GM12878 (cell line): ENCODE results near the gene CORO1C. TPM values are rescaled to one million over a fixed set of nuclear protein-coding genes. Genes with fewer than 3 reads are reported as not detected.

Experiments used
- ATAC-seq: fragments of 200-7000 bp; cut with Tn5 transposase; 3 replicates; pipeline ENCODE4 v1.9.1; 2020; ENCODE audit warnings: mild to moderate bottlenecking, moderate library complexity
- BruUV-seq: library from RNA; stranded (reverse); fragments of 400-500 nt; replicated peaks from 2 replicates; lab custom pipeline; 2021; lab: Mats Ljungman, UMichigan
- CTCF ChIA-PET: fragments of 300-600 bp; sonication (Branson Sonifier 250); formaldehyde crosslinking; extraction: SDS; loops from one replicate; lab custom pipeline; 2021; ENCODE audit warnings: inconsistent platforms; lab: Yijun Ruan, JAX
- POLR2A ChIA-PET: fragments of 350-600 bp; formaldehyde crosslinking; extraction: SDS; loops from one replicate; lab custom pipeline; 2021; ENCODE audit warnings: inconsistent platforms; lab: Charles Lee
- RAD21 ChIA-PET: fragments of 300-600 bp; sonication (Branson Sonifier 250); formaldehyde crosslinking; loops from one replicate; lab custom pipeline; 2023; ENCODE audit warnings: antibody characterized with exemption; ENCODE audit not compliant: unreplicated experiment; lab: Charles Lee
- SMC1A ChIA-PET: fragments of 300-600 bp; sonication (Branson Sonifier 250); formaldehyde crosslinking; loops from one replicate; lab custom pipeline; 2023; ENCODE audit not compliant: unreplicated experiment, uncharacterized antibody; lab: Charles Lee
- DNase-seq: peaks from one replicate; pipeline ENCODE4 v3.0.0-alpha.2; 2011; ENCODE audit warnings: low read depth, low spot score
- FAIRE-seq: peaks from 3 replicates; lab custom pipeline; 2011; peaks lifted over from hg19 to GRCh38; lab: Jason Lieb, UNC
- H2AFZ ChIP-seq: 2 replicates; pipeline ENCODE4 v1.6.0; 2011; ENCODE audit warnings: low read depth, low read length, control low read depth; ENCODE audit not compliant: control insufficient read depth
- H3K27ac ChIP-seq: 2 replicates; pipeline ENCODE4 v1.5.1; 2011; ENCODE audit warnings: control low read depth; ENCODE audit not compliant: control insufficient read depth, insufficient read depth
- H3K27me3 ChIP-seq, 2 experiments: replicated peaks in 1 of 2; 2 replicates each; pipeline versions ENCODE4 v1.6.0 to v1.6.1; 2011; ENCODE audit warnings: low read length in 1 of 2; ENCODE audit not compliant: control insufficient read depth in 2 of 2, insufficient read depth in 2 of 2
- H3K36me3 ChIP-seq, 2 experiments: 2 replicates each; pipeline ENCODE4 v1.5.1; 2011; ENCODE audit warnings: low read length in 1 of 2; ENCODE audit not compliant: control insufficient read depth in 2 of 2, insufficient read depth in 2 of 2
- H3K4me1 ChIP-seq: 2 replicates; pipeline ENCODE4 v1.6.1; 2011; ENCODE audit warnings: mild to moderate bottlenecking, low read length, moderate library complexity, mixed read lengths; ENCODE audit not compliant: control insufficient read depth, insufficient read depth
- H3K4me2 ChIP-seq: 2 replicates; pipeline ENCODE4 v1.6.0; 2011; ENCODE audit warnings: control low read depth; ENCODE audit not compliant: control insufficient read depth, insufficient read depth
- H3K4me3 ChIP-seq: fragments of 200-600 bp; sonication (generic); 2 replicates; pipeline ENCODE4 v1.5.1; 2016
- H3K79me2 ChIP-seq: 2 replicates; pipeline ENCODE4 v1.6.0; 2011; ENCODE audit warnings: low read length; ENCODE audit not compliant: control insufficient read depth, insufficient read depth
- H3K9ac ChIP-seq: 2 replicates; pipeline ENCODE4 v1.8.0; 2011; ENCODE audit warnings: low read length, control low read depth, mixed read lengths; ENCODE audit not compliant: control insufficient read depth, insufficient read depth
- H3K9me3 ChIP-seq: replicated peaks from 3 replicates; pipeline ENCODE4 v1.5.1; 2011; ENCODE audit warnings: mild to moderate bottlenecking, low read length; ENCODE audit not compliant: control insufficient read depth, insufficient read depth
- H4K20me1 ChIP-seq: 2 replicates; pipeline ENCODE4 v1.6.0; 2011; ENCODE audit not compliant: control insufficient read depth, insufficient read depth
- CBFB ChIP-seq: IDR thresholded peaks from 2 replicates; pipeline ENCODE4 v1.6.1; 2016; ENCODE audit warnings: antibody characterized with exemption, low read depth
- EZH2 ChIP-seq: IDR thresholded peaks from 2 replicates; pipeline ENCODE4 v1.6.1; 2012; ENCODE audit warnings: low read depth, mild to moderate bottlenecking, control low read depth, inconsistent platforms, low read length, borderline replicate concordance; ENCODE audit not compliant: control insufficient read depth
- JUNB ChIP-seq: IDR thresholded peaks from 2 replicates; pipeline ENCODE4 v1.6.1; 2016; ENCODE audit warnings: antibody characterized with exemption, mild to moderate bottlenecking
- LARP7 ChIP-seq: fragments of 450-650 bp; IDR thresholded peaks from 2 replicates; pipeline ENCODE4 v1.6.1; 2017; ENCODE audit warnings: mild to moderate bottlenecking
- NBN ChIP-seq: fragments of 450-650 bp; IDR thresholded peaks from 2 replicates; pipeline ENCODE4 v1.6.1; 2016
- NRF1 ChIP-seq: conservative IDR thresholded peaks from 2 replicates; pipeline ENCODE4 v1.6.1; 2011; ENCODE audit warnings: mild to moderate bottlenecking, low read depth, low read length, improper control_type of control experiment
- RBBP5 ChIP-seq: fragments of 200-600 bp; sonication (generic); conservative IDR thresholded peaks from 2 replicates; pipeline ENCODE4 v1.6.1; 2016
- SMAD5 ChIP-seq: IDR thresholded peaks from 2 replicates; pipeline ENCODE4 v1.6.1; 2016; ENCODE audit warnings: antibody characterized with exemption, low read depth
- SP1 ChIP-seq: IDR thresholded peaks from one replicate; pipeline ENCODE4 v1.6.1; 2011; ENCODE audit warnings: low read depth, low read length
- USF1 ChIP-seq: IDR thresholded peaks from 2 replicates; pipeline ENCODE4 v1.6.1; 2011; ENCODE audit warnings: borderline replicate concordance, low read depth, mild to moderate bottlenecking, moderate library complexity, mixed read lengths, low read length; ENCODE audit not compliant: insufficient read depth; ENCODE audit errors: extremely low read length
- USF2 ChIP-seq: IDR thresholded peaks from 2 replicates; pipeline ENCODE4 v1.6.1; 2011; ENCODE audit warnings: low read depth, low read length, improper control_type of control experiment, borderline replicate concordance
- WGBS: methylation state at CpG from one replicate; pipeline ENCODE4 v1.1.6; 2016; ENCODE audit warnings: low lambda C conversion rate; ENCODE audit not compliant: insufficient replicate concordance, insufficient coverage; ENCODE audit errors: missing lambda C conversion rate; 5-methylcytosine and 5-hydroxymethylcytosine counted together
- in situ Hi-C: fragments of 300-500 bp; cut with MboI; formaldehyde crosslinking; loops from 9 replicates; pipeline ENCODE4 v1.14.3; 2018; ENCODE audit warnings: mixed read lengths
- intact Hi-C: fragments of 100-400 bp; cut with micrococcal nuclease; formaldehyde crosslinking; loops from one replicate; pipeline ENCODE4 v1.14.2; 2022; ENCODE audit not compliant: unreplicated experiment
- polyA plus RNA-seq, 11 experiments: library from polyadenylated mRNA; depleted of rRNA in 4 of 11; unstranded in 6 of 11; stranded (reverse) in 5 of 11; fragments of >200 nt; fragmentation: Nextera tagmentation in 4 of 11; fragmentation: Illumina TruSeq in 1 of 11; extraction: Ambion mirVana in 4 of 11; extraction: Trizol in 1 of 11; gene quantifications; 1 replicate in 1 of 11; 2 replicates in 10 of 11; pipeline versions ENCODE4 v1.2.1 to v1.2.3, GENCODE V29; 2011 to 2016; ENCODE audit warnings: inconsistent platforms in 2 of 11, missing spikeins in 2 of 11, low read depth in 1 of 11
- total RNA-seq, 4 experiments: library from RNA; depleted of rRNA in 3 of 4; stranded (reverse); fragments of >200 nt in 3 of 4; fragmentation: Illumina TruSeq in 1 of 4; extraction: Trizol in 1 of 4; gene quantifications; 2 replicates each; pipeline versions ENCODE4 v1.2.1 to v1.2.3, GENCODE V29; 2013 to 2021
- TF ChIP-seq, protein P1 (sequence below): fragments of 450-650 bp; IDR thresholded peaks from 2 replicates; pipeline ENCODE4 v1.6.1; 2017; ENCODE audit warnings: mild to moderate bottlenecking, low read depth, inconsistent platforms; ENCODE audit not compliant: poor library complexity, severe bottlenecking

The CORO1C gene
- total and polyA plus RNA-seq, 10 of the 15 experiments (the other 5 are each of a cell fraction or from before 2014, with no cell fraction given), result 52.7 to 254 (median 171) TPM

DNA sequence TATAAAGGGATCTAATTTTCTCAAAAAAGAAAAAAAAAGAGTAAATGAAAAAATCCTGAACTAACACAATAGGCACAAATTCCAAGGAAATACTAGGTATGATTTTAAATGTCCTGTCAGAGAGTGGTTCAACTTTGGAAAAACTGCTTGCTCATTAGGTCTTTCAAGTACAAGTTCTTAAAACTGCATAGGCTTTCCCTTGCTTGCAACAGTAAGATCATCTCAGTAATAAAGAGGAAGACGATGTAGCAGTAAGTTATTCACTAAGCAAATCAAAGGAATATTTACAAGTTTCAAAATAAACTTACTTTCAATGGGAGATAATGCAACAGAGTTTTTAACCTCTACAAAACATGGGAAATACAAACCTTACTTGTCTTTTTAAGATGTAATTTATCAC is 21.6 kb downstream of the CORO1C start:
- peaks cover 0 to 6% of the 10 kb centered on the region in 2 experiments; a peak in 1 of 4 replicates for H3K36me3 ChIP-seq
- SMC1A ChIA-PET, result interaction anchor here (0.6 to 2.0 kb wide), 6 partner anchors 13 to 45 kb away, joined by 3 to 12 read pairs (median 3); no protein-coding TSS in a partner anchor
- in situ Hi-C loops (no loop called here), intact Hi-C loops (loop anchor here (5.0 kb wide), 1 partner anchor 147 kb away; the partner anchor contains the start of genes ISCU and SART3)
- no peak overlapping the region for H3K4me3 ChIP-seq
- DNase-seq (no peak), FAIRE-seq (no peak), ATAC-seq (no peak)
- H4K20me1 ChIP-seq, result no peaks in the 10 kb centered on the region
- no peaks in the 10 kb centered on the region for H3K27me3 ChIP-seq
- BruUV-seq, result no TSS peak
- H3K4me2 ChIP-seq, result no peak overlapping the region
- POLR2A ChIA-PET, result no interaction called here
- H2AFZ ChIP-seq, result no peak overlapping the region
- H3K79me2 ChIP-seq, result peaks cover 80% of the 10 kb centered on the region
- peaks cover 28% of the 10 kb centered on the region for H3K4me1 ChIP-seq
- H3K27ac ChIP-seq, result no peak overlapping the region
- CTCF ChIA-PET, result interaction anchor here (0.6 to 1.6 kb wide), 4 partner anchors 15 to 72 kb away, joined by 3 to 6 read pairs (median 4); no protein-coding TSS in a partner anchor
- TF ChIP-seq JUNB, result no peak
- no peak for TF ChIP-seq SP1
- TF ChIP-seq NBN, result no peak
- no peak for TF ChIP-seq RBBP5
- TF ChIP-seq USF2, result no peak
- TF ChIP-seq NRF1, result no peak
- no peak for TF ChIP-seq USF1
- no peak for TF ChIP-seq SMAD5
- TF ChIP-seq EZH2, result no peak
- TF ChIP-seq LARP7, result no peak
- no peak for TF ChIP-seq CBFB
- TF ChIP-seq, protein P1, sequence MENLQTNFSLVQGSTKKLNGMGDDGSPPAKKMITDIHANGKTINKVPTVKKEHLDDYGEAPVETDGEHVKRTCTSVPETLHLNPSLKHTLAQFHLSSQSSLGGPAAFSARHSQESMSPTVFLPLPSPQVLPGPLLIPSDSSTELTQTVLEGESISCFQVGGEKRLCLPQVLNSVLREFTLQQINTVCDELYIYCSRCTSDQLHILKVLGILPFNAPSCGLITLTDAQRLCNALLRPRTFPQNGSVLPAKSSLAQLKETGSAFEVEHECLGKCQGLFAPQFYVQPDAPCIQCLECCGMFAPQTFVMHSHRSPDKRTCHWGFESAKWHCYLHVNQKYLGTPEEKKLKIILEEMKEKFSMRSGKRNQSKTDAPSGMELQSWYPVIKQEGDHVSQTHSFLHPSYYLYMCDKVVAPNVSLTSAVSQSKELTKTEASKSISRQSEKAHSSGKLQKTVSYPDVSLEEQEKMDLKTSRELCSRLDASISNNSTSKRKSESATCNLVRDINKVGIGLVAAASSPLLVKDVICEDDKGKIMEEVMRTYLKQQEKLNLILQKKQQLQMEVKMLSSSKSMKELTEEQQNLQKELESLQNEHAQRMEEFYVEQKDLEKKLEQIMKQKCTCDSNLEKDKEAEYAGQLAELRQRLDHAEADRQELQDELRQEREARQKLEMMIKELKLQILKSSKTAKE, result no peak
- no peak overlapping the region for H3K9ac ChIP-seq
- RAD21 ChIA-PET, result no interaction called here
- WGBS, result 100% methylated on average over 1 of the region's 1 CpG
- H3K9me3 ChIP-seq, result no peaks in the 10 kb centered on the region
